Measurements from ENCODE around the gene UTF1.

UTF1 gene

GRCh38 chr10:133246236-133246626 lies 16.2 kb downstream of the UTF1 start:
- TF ChIP-seq SIN3A (IDR thresholded peaks at IDR 0.05; ENCODE audit: borderline replicate concordance, insufficient read depth, low read length), result no peak
- TF ChIP-seq FOXP2 (optimal IDR thresholded peaks at IDR 0.05; ENCODE audit: borderline replicate concordance, extremely low read depth, extremely low read length, insufficient read depth), result no peak
- no peak for TF ChIP-seq TAF1 (IDR thresholded peaks at IDR 0.05; ENCODE audit: borderline replicate concordance, insufficient read depth, low read length)
- no peak for TF ChIP-seq POLR2AphosphoS5 (IDR thresholded peaks at IDR 0.05; ENCODE audit: low read depth, low read length)
- TF ChIP-seq REST (IDR thresholded peaks at IDR 0.05; ENCODE audit: insufficient read depth in 1 of 2, low read depth in 2 of 2, low read length in 2 of 2), result no peak

- TF ChIP-seq REST (IDR thresholded peaks at IDR 0.05; ENCODE audit: insufficient read depth in 1 of 2, low read depth in 2 of 2, low read length in 2 of 2) (no peak), FOXP2 (optimal IDR thresholded peaks at IDR 0.05; ENCODE audit: borderline replicate concordance, extremely low read depth, extremely low read length, insufficient read depth) (no peak), POLR2AphosphoS5 (IDR thresholded peaks at IDR 0.05; ENCODE audit: low read depth, low read length) (no peak), SIN3A (IDR thresholded peaks at IDR 0.05; ENCODE audit: borderline replicate concordance, insufficient read depth, low read length) (no peak), TAF1 (IDR thresholded peaks at IDR 0.05; ENCODE audit: borderline replicate concordance, insufficient read depth, low read length) (no peak)
Observed at GRCh38 chr10:133247681-133248333, 17.8 kb downstream of the UTF1 start.

- no peak for TF ChIP-seq SIN3A (IDR thresholded peaks at IDR 0.05; ENCODE audit: borderline replicate concordance, insufficient read depth, low read length)
- TF ChIP-seq POLR2AphosphoS5 (IDR thresholded peaks at IDR 0.05; ENCODE audit: low read depth, low read length), result no peak
- no peak for TF ChIP-seq FOXP2 (optimal IDR thresholded peaks at IDR 0.05; ENCODE audit: borderline replicate concordance, extremely low read depth, extremely low read length, insufficient read depth)
- TF ChIP-seq TAF1 (IDR thresholded peaks at IDR 0.05; ENCODE audit: borderline replicate concordance, insufficient read depth, low read length), result no peak
- TF ChIP-seq REST (IDR thresholded peaks at IDR 0.05; ENCODE audit: insufficient read depth in 1 of 2, low read depth in 2 of 2, low read length in 2 of 2), result no peak
Observed at GRCh38 chr10:133248334-133248715, 18.3 kb downstream of the UTF1 start.

- TF ChIP-seq SIN3A (IDR thresholded peaks at IDR 0.05; ENCODE audit: borderline replicate concordance, insufficient read depth, low read length), result no peak
- no peak for TF ChIP-seq TAF1 (IDR thresholded peaks at IDR 0.05; ENCODE audit: borderline replicate concordance, insufficient read depth, low read length)
- no peak for TF ChIP-seq FOXP2 (optimal IDR thresholded peaks at IDR 0.05; ENCODE audit: borderline replicate concordance, extremely low read depth, extremely low read length, insufficient read depth)
- TF ChIP-seq REST (IDR thresholded peaks at IDR 0.05; ENCODE audit: insufficient read depth in 1 of 2, low read depth in 2 of 2, low read length in 2 of 2), result no peak
- TF ChIP-seq POLR2AphosphoS5 (IDR thresholded peaks at IDR 0.05; ENCODE audit: low read depth, low read length), result no peak
Observed at GRCh38 chr10:133249094-133249780, 19.2 kb downstream of the UTF1 start.
